PC-9 (cell line): ENCODE results near the gene CFAP141. TPM values are rescaled to one million over a fixed set of nuclear protein-coding genes. Genes with fewer than 3 reads are reported as not detected.

Source experiments
- BruUV-seq: library from RNA; stranded (reverse); fragments of 400-500 nt; replicated peaks from 2 replicates; lab custom pipeline; 2021; lab: Mats Ljungman, UMichigan
- CTCF ChIA-PET: fragments of 300-600 bp; sonication (Branson Sonifier 250); formaldehyde crosslinking; loops from one replicate; lab custom pipeline; 2022; ENCODE audit warnings: antibody characterized with exemption; lab: Charles Lee
- POLR2A ChIA-PET: fragments of 300-600 bp; sonication (Branson Sonifier 250); formaldehyde crosslinking; loops from one replicate; lab custom pipeline; 2022; ENCODE audit warnings: antibody characterized with exemption; ENCODE audit not compliant: unreplicated experiment; lab: Charles Lee
- DNase-seq, 2 experiments: peaks; one replicate each; pipeline versions ENCODE4 v3.0.0 to v3.0.0-alpha.2; 2015 to 2022; ENCODE audit warnings: mixed read lengths in 1 of 2
- H2AFZ ChIP-seq: fragments of 200-600 bp; sonication (generic); 2 replicates; pipeline ENCODE4 v1.8.1; 2017; ENCODE audit warnings: antibody characterized with exemption
- H3F3A ChIP-seq: fragments of 200-600 bp; sonication (generic); 2 replicates; pipeline ENCODE4 v1.8.1; 2017; ENCODE audit warnings: antibody characterized with exemption, mild to moderate bottlenecking, low read depth; ENCODE audit not compliant: insufficient read depth
- H3K27ac ChIP-seq: fragments of 200-600 bp; sonication (generic); 2 replicates; pipeline ENCODE4 v1.6.1; 2016; ENCODE audit warnings: mixed run types
- H3K27me3 ChIP-seq: fragments of 200-600 bp; sonication (generic); 2 replicates; pipeline ENCODE4 v1.6.1; 2016; ENCODE audit warnings: low read depth, mixed run types; ENCODE audit not compliant: insufficient read depth
- H3K36me3 ChIP-seq: fragments of 200-600 bp; sonication (generic); 2 replicates; pipeline ENCODE4 v1.6.1; 2016; ENCODE audit warnings: low read depth, mixed run types
- H3K4me1 ChIP-seq: fragments of 200-600 bp; sonication (generic); replicated peaks from 2 replicates; pipeline ENCODE4 v1.6.1; 2016; ENCODE audit warnings: mixed run types; ENCODE audit not compliant: insufficient read depth
- H3K4me2 ChIP-seq: fragments of 200-600 bp; sonication (generic); 2 replicates; pipeline ENCODE4 v1.6.1; 2017; ENCODE audit warnings: mixed run types
- H3K4me3 ChIP-seq: fragments of 200-600 bp; sonication (generic); 2 replicates; pipeline ENCODE4 v1.6.1; 2016; ENCODE audit warnings: mixed run types
- H3K79me2 ChIP-seq: fragments of 200-600 bp; sonication (generic); 2 replicates; pipeline ENCODE4 v1.6.1; 2017; ENCODE audit warnings: low read depth, mixed run types
- H3K9me2 ChIP-seq: fragments of 200-600 bp; sonication (generic); 2 replicates; pipeline ENCODE4 v1.8.1; 2017; ENCODE audit warnings: mild to moderate bottlenecking; ENCODE audit not compliant: insufficient read depth
- H3K9me3 ChIP-seq: fragments of 200-600 bp; sonication (generic); 2 replicates; pipeline ENCODE4 v1.8.1; 2016; ENCODE audit warnings: low read depth; ENCODE audit not compliant: insufficient read depth
- H4K20me1 ChIP-seq: fragments of 200-600 bp; sonication (generic); 2 replicates; pipeline ENCODE4 v1.8.1; 2017; ENCODE audit not compliant: insufficient read depth
- EZH2 ChIP-seq: fragments of 200-600 bp; sonication (generic); IDR thresholded peaks from 2 replicates; pipeline ENCODE4 v1.8.0; 2017; ENCODE audit warnings: antibody characterized with exemption, low read depth
- intact Hi-C: fragments of 100-400 bp; cut with micrococcal nuclease; formaldehyde crosslinking; loops from one replicate; pipeline ENCODE4 v1.10.0; 2022; ENCODE audit not compliant: unreplicated experiment
- total RNA-seq: library from RNA; stranded (reverse); gene quantifications from 2 replicates; pipeline ENCODE4 v1.2.3, GENCODE V29; 2021
- TF ChIP-seq, protein P1 (sequence below): fragments of 200-600 bp; sonication (generic); conservative IDR thresholded peaks from 2 replicates; pipeline ENCODE4 v1.6.1; 2017; ENCODE audit warnings: mixed run types, antibody characterized with exemption, mild to moderate bottlenecking, moderate library complexity

Gene CFAP141
- total RNA-seq, 1 experiment from 2014 or later, result not detected

DNA sequence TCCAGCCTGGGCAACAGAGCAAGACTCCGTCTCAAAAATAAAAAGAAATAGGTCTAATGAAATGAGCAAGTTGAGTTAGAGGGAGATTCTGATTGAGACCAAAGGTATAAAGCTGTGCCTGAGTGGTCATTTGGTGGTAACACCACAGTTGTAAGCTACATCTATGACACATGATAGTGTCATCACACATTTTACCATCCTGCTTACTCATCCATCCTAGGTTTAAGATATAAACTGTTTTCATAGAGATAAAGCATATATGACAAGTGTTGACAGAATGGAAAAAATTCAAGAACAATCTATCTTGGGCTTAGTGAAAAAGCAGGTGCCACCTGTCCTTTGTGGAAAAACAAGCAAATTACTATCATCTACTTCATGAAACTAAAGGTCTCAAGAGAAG is 7.1 kb upstream of the CFAP141 start:
- H3K4me2 ChIP-seq, result no peak overlapping the region
- POLR2A ChIA-PET, result no interaction called here
- no TSS peak for BruUV-seq
- H3K4me1 ChIP-seq, result peaks cover 4% of the 10 kb centered on the region
- TF ChIP-seq EZH2, result no peak
- TF ChIP-seq, protein P1, sequence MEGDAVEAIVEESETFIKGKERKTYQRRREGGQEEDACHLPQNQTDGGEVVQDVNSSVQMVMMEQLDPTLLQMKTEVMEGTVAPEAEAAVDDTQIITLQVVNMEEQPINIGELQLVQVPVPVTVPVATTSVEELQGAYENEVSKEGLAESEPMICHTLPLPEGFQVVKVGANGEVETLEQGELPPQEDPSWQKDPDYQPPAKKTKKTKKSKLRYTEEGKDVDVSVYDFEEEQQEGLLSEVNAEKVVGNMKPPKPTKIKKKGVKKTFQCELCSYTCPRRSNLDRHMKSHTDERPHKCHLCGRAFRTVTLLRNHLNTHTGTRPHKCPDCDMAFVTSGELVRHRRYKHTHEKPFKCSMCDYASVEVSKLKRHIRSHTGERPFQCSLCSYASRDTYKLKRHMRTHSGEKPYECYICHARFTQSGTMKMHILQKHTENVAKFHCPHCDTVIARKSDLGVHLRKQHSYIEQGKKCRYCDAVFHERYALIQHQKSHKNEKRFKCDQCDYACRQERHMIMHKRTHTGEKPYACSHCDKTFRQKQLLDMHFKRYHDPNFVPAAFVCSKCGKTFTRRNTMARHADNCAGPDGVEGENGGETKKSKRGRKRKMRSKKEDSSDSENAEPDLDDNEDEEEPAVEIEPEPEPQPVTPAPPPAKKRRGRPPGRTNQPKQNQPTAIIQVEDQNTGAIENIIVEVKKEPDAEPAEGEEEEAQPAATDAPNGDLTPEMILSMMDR, result no peak
- no peak overlapping the region for H2AFZ ChIP-seq
- H3F3A ChIP-seq, result peaks cover 38% of the 10 kb centered on the region
- intact Hi-C loops, result no loop called here
- CTCF ChIA-PET, result no interaction called here
- H3K27me3 ChIP-seq, result no peaks in the 10 kb centered on the region
- peaks cover 37% of the 10 kb centered on the region for H3K36me3 ChIP-seq
- H3K9me2 ChIP-seq, result no peaks in the 10 kb centered on the region
- no peak overlapping the region for H3K4me3 ChIP-seq
- peaks cover 31% of the 10 kb centered on the region for H3K79me2 ChIP-seq
- H3K27ac ChIP-seq, result no peak overlapping the region
- peaks cover 9% of the 10 kb centered on the region; the same call in 1 of the 2 replicates for H4K20me1 ChIP-seq
- no peaks in the 10 kb centered on the region for H3K9me3 ChIP-seq
- no peak for DNase-seq

DNA sequence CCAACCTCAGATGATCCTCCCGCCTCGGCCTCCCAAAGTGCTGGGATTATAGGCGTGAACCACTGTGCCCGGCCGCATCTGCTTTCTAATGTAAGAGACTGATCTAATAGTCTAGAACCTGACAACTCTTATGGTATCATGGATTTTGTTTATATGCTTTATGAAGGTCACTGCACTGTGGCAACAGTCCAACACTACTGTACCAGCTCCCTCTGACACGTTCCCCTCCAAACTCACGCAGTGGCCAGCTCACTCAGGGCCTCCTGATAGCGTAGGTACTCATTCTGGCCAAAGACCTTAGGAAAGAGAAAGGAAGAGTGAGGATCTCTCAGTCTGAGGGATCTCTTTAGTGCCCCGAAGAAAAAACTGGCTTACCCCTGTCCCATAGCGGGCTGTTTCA is 6.0 kb upstream of the CFAP141 start:
- H3K4me2 ChIP-seq, result no peak overlapping the region
- ChIA-PET POLR2A (interaction anchor here (0.5 kb wide), 1 partner anchor 883 kb away, joined by 16 read pairs; no protein-coding TSS in a partner anchor), CTCF (no interaction called here)
- no peaks in the 10 kb centered on the region for H3K9me3 ChIP-seq
- no peak for DNase-seq
- no peak overlapping the region for H3K4me3 ChIP-seq
- H3K9me2 ChIP-seq, result no peaks in the 10 kb centered on the region
- peaks cover 13% of the 10 kb centered on the region for H4K20me1 ChIP-seq
- H3K79me2 ChIP-seq, result peaks cover 19% of the 10 kb centered on the region
- no peak overlapping the region for H3K27ac ChIP-seq
- TF ChIP-seq, protein P1, result no peak
- TF ChIP-seq EZH2, result no peak
- intact Hi-C loops, result no loop called here
- H3F3A ChIP-seq, result peaks cover 42% of the 10 kb centered on the region
- no TSS peak for BruUV-seq
- H3K4me1 ChIP-seq, result no peaks in the 10 kb centered on the region
- no peaks in the 10 kb centered on the region for H3K27me3 ChIP-seq
- H2AFZ ChIP-seq, result no peak overlapping the region
- H3K36me3 ChIP-seq, result peaks cover 25% of the 10 kb centered on the region

DNA sequence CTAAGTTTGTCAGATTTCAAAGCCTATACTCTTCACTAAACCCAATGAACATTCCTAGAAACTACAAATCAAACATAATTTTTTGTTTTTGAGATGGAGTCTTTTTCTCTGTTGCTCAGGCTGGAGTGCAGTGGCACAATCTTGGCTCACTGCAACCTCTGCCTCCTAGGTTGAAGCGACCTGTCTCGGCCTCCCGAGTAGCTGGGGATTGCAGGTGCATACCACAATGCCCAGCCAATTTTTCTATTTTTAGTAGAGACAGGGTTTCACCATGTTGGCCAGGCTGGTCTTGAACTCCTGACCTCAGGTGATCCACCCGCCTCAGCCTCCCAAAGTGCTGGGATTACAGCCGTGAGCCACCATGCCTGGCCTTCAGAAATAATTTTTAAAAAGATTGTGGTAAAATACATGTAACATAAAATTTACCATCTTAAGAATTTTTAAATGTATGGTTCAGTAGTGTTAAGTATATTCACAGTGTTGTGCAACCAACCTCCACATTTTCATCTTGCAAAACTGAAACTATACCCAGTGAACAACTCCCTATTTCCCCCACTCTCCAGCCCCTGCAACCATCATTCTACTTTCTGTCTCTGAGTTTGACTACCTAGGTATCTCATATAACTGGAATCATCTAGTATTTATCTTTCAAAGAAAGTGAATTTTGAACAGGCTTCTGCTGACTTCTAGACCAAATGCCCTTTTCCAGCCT is 2.7 kb upstream of the CFAP141 start:
- H3K9me2 ChIP-seq, result no peaks in the 10 kb centered on the region
- POLR2A ChIA-PET, result interaction anchor here (0.7 kb wide), 1 partner anchor 252 kb away, joined by 6 read pairs; no protein-coding TSS in a partner anchor
- H3K79me2 ChIP-seq, result 0 out of 2 replicates have a peak, but pooled peaks cover under 1% of the 10 kb centered on the region
- no peak for DNase-seq
- peaks cover 9% of the 10 kb centered on the region for H4K20me1 ChIP-seq
- TF ChIP-seq, protein P1, result no peak
- no peak for TF ChIP-seq EZH2
- BruUV-seq, result no TSS peak
- no peaks in the 10 kb centered on the region for H3K9me3 ChIP-seq
- no peaks in the 10 kb centered on the region for H3K4me1 ChIP-seq
- peaks cover 41% of the 10 kb centered on the region for H3F3A ChIP-seq
- H2AFZ ChIP-seq, result no peak overlapping the region
- intact Hi-C loops, result no loop called here
- H3K4me3 ChIP-seq, result no peak overlapping the region
- CTCF ChIA-PET, result no interaction called here
- no peaks in the 10 kb centered on the region for H3K27me3 ChIP-seq
- H3K27ac ChIP-seq, result no peak overlapping the region
- peaks cover 17% of the 10 kb centered on the region for H3K36me3 ChIP-seq
- H3K4me2 ChIP-seq, result no peak overlapping the region
